Measurements from ENCODE around the gene PIH1D1. TPM values are rescaled to one million over a fixed set of nuclear protein-coding genes. Genes with fewer than 3 reads are reported as not detected.

PIH1D1 gene
- total RNA-seq, 1 experiment from 2014 or later = 122 TPM

DNA sequence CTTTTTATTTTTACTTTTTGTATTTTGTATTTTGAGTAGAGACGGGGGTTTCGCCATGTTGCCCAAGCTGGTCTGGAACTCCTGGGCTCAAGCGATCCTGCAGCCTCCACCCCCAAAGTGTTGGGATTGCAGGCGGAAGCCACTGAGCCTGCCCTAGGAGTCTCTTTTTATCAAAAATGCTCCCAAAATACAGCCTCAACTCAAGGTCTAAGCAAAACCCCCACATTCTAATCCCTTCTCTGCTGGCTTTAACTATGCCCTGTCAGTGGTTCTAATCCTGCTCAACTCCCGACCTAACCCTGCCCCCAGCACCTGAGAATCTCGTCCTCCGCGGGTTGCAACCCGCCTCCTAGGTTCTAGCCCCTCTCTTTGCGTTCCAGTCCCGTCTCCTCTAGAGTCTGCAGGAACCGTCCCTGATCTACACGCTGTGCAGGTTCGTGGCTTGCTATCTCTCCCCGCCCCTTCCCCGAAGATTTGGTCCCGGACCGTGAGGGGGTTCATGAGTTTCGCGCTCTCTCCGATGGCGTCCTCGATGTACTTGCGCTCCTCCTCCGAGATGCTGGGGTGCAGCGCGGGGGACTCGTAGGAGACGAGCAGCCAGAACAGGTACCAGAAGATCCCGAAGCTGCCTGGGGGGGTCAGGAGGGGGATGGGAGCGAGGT, 18.2 kb downstream of the PIH1D1 start:
- BruUV-seq (replicated peaks) = no TSS peak
- no peak overlapping the region for H3K4me3 ChIP-seq (ENCODE audit: low read depth, low read length, poor library complexity, severe bottlenecking)
- intact Hi-C loops (cut with micrococcal nuclease; ENCODE audit: unreplicated experiment) = no loop called here
- H3K36me3 ChIP-seq (ENCODE audit: insufficient read depth, low read length, poor library complexity, severe bottlenecking) = no peaks in the 10 kb centered on the region
- TF ChIP-seq EZH2 (IDR thresholded peaks at IDR 0.05; ENCODE audit: borderline replicate concordance, low read depth, low read length, poor library complexity, severe bottlenecking) (no peak), CTCF (conservative IDR thresholded peaks at IDR 0.05; ENCODE audit: low read depth, low read length) (no peak)
- POLR2A ChIA-PET (ENCODE audit: low non-redundant PET) = no interaction called here
- no peaks in the 10 kb centered on the region for H3K4me1 ChIP-seq (ENCODE audit: insufficient read depth, low read length, poor library complexity, severe bottlenecking)
- DNase-seq (ENCODE audit: low spot score) = no peak
- no peaks in the 10 kb centered on the region for H3K9me3 ChIP-seq (ENCODE audit: low read depth, low read length, poor library complexity, severe bottlenecking)
- H3K27ac ChIP-seq (ENCODE audit: low read depth, low read length, poor library complexity, severe bottlenecking) = no peak overlapping the region
- CTCF ChIA-PET = no interaction called here
- H3K27me3 ChIP-seq (replicated peaks; ENCODE audit: insufficient read depth, low read depth, low read length, poor library complexity) = peaks cover 11% of the 10 kb centered on the region

DNA sequence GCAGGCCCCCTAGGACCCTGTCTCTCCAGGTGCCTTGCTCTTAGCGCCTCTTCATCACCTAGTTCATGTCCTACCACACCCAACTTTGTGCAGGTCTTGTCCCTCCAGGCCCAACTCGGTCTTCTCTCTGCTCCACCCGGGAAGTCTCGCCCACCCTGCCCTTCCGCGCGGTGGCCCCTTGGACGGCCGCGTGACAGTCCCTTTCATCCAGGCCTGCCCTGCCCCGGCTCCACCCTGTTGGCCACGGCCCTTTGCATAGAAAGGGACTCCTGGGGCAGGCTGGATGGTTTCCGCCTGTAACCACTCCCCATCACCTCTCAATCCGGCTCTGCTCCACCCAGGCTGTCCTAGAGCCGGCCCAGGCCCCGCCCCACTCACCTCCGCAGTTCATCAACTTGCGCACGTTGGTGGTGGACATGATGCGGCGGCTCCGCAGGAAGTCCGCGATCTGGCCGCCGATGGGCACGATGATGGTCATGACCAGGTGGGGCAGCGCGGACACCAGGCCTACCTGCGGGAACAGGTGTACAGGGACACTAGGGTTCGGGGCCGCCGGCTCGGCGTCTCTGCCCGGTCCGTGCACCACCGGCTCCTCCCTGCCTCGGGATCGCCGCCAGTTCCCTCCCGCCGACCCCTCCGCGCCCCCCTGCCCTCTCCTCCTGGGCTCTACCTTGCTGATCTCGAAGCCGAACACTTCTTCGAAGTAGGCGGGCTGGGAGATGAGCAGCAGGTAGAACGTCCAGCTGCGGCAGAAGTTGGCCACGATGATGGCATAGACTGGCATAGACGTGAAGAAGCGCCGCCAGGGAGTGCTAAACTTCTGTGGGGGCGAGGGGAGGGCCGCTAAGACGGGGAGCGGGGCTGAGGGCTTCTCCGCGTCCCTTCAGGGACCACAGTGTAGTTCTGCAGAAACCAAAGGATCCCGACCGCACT, 19.2 kb downstream of the PIH1D1 start:
- TF ChIP-seq EZH2 (IDR thresholded peaks at IDR 0.05; ENCODE audit: borderline replicate concordance, low read depth, low read length, poor library complexity, severe bottlenecking) (no peak), CTCF (conservative IDR thresholded peaks at IDR 0.05; ENCODE audit: low read depth, low read length) (no peak)
- no peaks in the 10 kb centered on the region for H3K4me1 ChIP-seq (ENCODE audit: insufficient read depth, low read length, poor library complexity, severe bottlenecking)
- POLR2A ChIA-PET (ENCODE audit: low non-redundant PET) = no interaction called here
- H3K4me3 ChIP-seq (ENCODE audit: low read depth, low read length, poor library complexity, severe bottlenecking) = no peak overlapping the region
- DNase-seq (ENCODE audit: low spot score) = no peak
- intact Hi-C loops (cut with micrococcal nuclease; ENCODE audit: unreplicated experiment) = no loop called here
- no peaks in the 10 kb centered on the region for H3K36me3 ChIP-seq (ENCODE audit: insufficient read depth, low read length, poor library complexity, severe bottlenecking)
- CTCF ChIA-PET = interaction anchor here (0.7 to 1.0 kb wide), 2 partner anchors 9 to 676 kb away, joined by 3 to 4 read pairs; partner anchors contain the start of gene SLC17A7
- no peaks in the 10 kb centered on the region for H3K9me3 ChIP-seq (ENCODE audit: low read depth, low read length, poor library complexity, severe bottlenecking)
- peaks cover 13% of the 10 kb centered on the region for H3K27me3 ChIP-seq (replicated peaks; ENCODE audit: insufficient read depth, low read depth, low read length, poor library complexity)
- BruUV-seq (replicated peaks) = no TSS peak
- no peak overlapping the region for H3K27ac ChIP-seq (ENCODE audit: low read depth, low read length, poor library complexity, severe bottlenecking)

GRCh38 chr19:49431330-49431749, 20.3 kb downstream of the PIH1D1 start:
- ChIA-PET POLR2A (ENCODE audit: low non-redundant PET) (no interaction called here), CTCF (interaction anchor here (0.5 to 1.0 kb wide), 3 partner anchors 10 to 675 kb away, joined by 3 to 18 read pairs (median 4); partner anchors contain the start of gene SLC17A7)
- peaks cover 4% of the 10 kb centered on the region for H3K4me1 ChIP-seq (ENCODE audit: insufficient read depth, low read length, poor library complexity, severe bottlenecking)
- no peaks in the 10 kb centered on the region for H3K36me3 ChIP-seq (ENCODE audit: insufficient read depth, low read length, poor library complexity, severe bottlenecking)
- H3K27ac ChIP-seq (ENCODE audit: low read depth, low read length, poor library complexity, severe bottlenecking) = no peak overlapping the region
- DNase-seq (ENCODE audit: low spot score) = no peak
- no peaks in the 10 kb centered on the region for H3K9me3 ChIP-seq (ENCODE audit: low read depth, low read length, poor library complexity, severe bottlenecking)
- no peak overlapping the region for H3K4me3 ChIP-seq (ENCODE audit: low read depth, low read length, poor library complexity, severe bottlenecking)
- H3K27me3 ChIP-seq (replicated peaks; ENCODE audit: insufficient read depth, low read depth, low read length, poor library complexity) = peaks cover 24% of the 10 kb centered on the region
- intact Hi-C loops (cut with micrococcal nuclease; ENCODE audit: unreplicated experiment) = no loop called here
- BruUV-seq (replicated peaks) = no TSS peak
- TF ChIP-seq CTCF (conservative IDR thresholded peaks at IDR 0.05; ENCODE audit: low read depth, low read length) (no peak), EZH2 (IDR thresholded peaks at IDR 0.05; ENCODE audit: borderline replicate concordance, low read depth, low read length, poor library complexity, severe bottlenecking) (no peak)
